ENCODE results near the gene KNDC1. TPM values are rescaled to one million over a fixed set of nuclear protein-coding genes. Genes with fewer than 3 reads are reported as not detected.

Gene KNDC1
- total RNA-seq, 1 experiment from 2014 or later: 15.7 TPM

DNA sequence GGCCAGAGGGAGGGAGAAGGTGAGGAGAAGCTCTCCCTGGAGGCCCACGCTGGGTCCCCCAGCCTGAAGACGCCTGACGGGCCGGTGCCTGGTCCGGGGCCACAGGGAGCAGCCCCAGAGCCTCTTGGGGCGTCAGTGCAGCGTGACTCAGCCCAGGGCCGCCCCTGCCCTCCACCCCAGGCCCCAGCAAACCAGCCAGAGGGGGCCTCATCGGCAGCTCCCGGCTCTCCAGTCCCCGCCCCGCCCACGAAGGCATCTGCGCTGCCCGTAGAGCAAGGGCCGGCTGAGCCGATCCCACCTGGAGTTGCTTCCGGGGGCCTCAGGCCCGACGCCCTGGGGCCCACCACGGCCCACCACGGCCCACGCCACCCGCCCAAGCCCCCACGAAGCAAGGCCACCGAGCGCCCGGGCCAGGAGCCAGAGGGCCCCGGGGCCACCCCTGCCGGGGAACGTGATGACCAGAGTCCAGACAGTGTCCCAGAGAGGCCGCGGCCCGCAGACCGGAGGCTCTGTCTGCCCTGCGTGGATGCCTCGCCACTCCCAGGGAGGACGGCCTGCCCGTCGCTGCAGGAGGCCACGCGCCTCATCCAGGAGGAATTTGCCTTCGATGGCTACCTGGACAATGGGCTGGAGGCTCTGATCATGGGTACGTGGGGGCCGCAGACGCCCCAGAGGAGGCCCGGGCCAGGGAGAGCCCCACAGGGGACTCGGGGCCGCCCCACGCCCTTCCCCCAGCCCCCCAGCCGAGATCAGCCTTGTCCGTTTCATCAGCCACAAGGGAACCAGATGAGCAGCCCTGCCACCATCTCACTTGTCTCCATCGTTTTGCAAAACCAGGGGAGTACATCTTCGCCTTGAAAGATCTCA is 38.8 kb downstream of the KNDC1 start:
- Histone ChIP-seq H3K9ac (ENCODE audit: extremely low read depth, insufficient read length, low read length) (no peak overlapping the region), H3K4me2 (ENCODE audit: insufficient read depth, insufficient read length, low read length) (no peak overlapping the region), H2BK15ac (ENCODE audit: low read depth, low read length) (no peak overlapping the region), H3K56ac (ENCODE audit: insufficient read length, low read depth, low read length) (no peak overlapping the region), H4K20me1 (ENCODE audit: control insufficient read depth, insufficient read depth, insufficient read length) (no peaks in the 10 kb centered on the region), H3K79me1 (ENCODE audit: insufficient read depth, low read depth, low read length, poor library complexity, severe bottlenecking) (no peaks in the 10 kb centered on the region), H2AK5ac (ENCODE audit: insufficient read length, low read length) (no peak overlapping the region), H3T11ph (ENCODE audit: low read length) (no peak overlapping the region), H3K79me2 (ENCODE audit: insufficient read depth, low read length) (no peaks in the 10 kb centered on the region), H2BK12ac (ENCODE audit: insufficient read length, low read depth, low read length) (no peak overlapping the region), H3K23me2 (ENCODE audit: insufficient read length, low read depth, low read length, poor library complexity, severe bottlenecking) (no peaks in the 10 kb centered on the region), H3K27ac (ENCODE audit: insufficient read length, low read depth, low read length) (no peak overlapping the region), H4K91ac (ENCODE audit: insufficient read length, low read depth, low read length) (no peak overlapping the region), H3K14ac (ENCODE audit: insufficient read depth, low read length) (no peak overlapping the region), H3K4ac (ENCODE audit: low read depth, low read length) (no peak overlapping the region), H3K27me3 (ENCODE audit: insufficient read depth, low read length) (no peaks in the 10 kb centered on the region), H3K4me1 (ENCODE audit: insufficient read depth, low read length) (no peaks in the 10 kb centered on the region), H2AFZ (ENCODE audit: low read length) (no peak overlapping the region), H3K18ac (ENCODE audit: insufficient read length, low read depth, low read length) (no peak overlapping the region), H4K5ac (ENCODE audit: insufficient read length, low read depth, low read length) (no peak overlapping the region), H3K9me3 (ENCODE audit: control insufficient read depth, low read depth, low read length) (no peaks in the 10 kb centered on the region), H2BK120ac (ENCODE audit: low read depth, low read length, poor library complexity, severe bottlenecking) (no peak overlapping the region), H2BK5ac (ENCODE audit: insufficient read length, low read length) (no peak overlapping the region), H2BK20ac (ENCODE audit: low read depth, low read length, poor library complexity, severe bottlenecking) (no peak overlapping the region), H4K8ac (replicated peaks; ENCODE audit: insufficient read length, low read depth, low read length) (no peak overlapping the region), H3K23ac (ENCODE audit: insufficient read length, low read depth, low read length) (no peak overlapping the region)
- Mint-ChIP-seq H3K36me3 (ENCODE audit: insufficient read depth in 1 of 3, low read depth in 3 of 3) (peaks cover 1 to 7% (median 2%) of the 10 kb centered on the region in 3 experiments; a peak in 4 of 7 replicates), H3K9me3 (peaks cover 2 to 9% of the 10 kb centered on the region in 2 experiments), H3K27me3 (ENCODE audit: low read depth) (peaks cover 6% of the 10 kb centered on the region), H3K4me1 (0 out of 4 replicates have a peak, but pooled peaks cover 0 to 2% of the 10 kb centered on the region in 2 experiments), H3K27ac (peak overlapping the region in 2 of 3 experiments; percentile 52 to 76; a peak in 2 of 7 replicates), H3K4me3 (no peak overlapping the region)
- no peak for DNase-seq
- TF ChIP-seq, protein P1, sequence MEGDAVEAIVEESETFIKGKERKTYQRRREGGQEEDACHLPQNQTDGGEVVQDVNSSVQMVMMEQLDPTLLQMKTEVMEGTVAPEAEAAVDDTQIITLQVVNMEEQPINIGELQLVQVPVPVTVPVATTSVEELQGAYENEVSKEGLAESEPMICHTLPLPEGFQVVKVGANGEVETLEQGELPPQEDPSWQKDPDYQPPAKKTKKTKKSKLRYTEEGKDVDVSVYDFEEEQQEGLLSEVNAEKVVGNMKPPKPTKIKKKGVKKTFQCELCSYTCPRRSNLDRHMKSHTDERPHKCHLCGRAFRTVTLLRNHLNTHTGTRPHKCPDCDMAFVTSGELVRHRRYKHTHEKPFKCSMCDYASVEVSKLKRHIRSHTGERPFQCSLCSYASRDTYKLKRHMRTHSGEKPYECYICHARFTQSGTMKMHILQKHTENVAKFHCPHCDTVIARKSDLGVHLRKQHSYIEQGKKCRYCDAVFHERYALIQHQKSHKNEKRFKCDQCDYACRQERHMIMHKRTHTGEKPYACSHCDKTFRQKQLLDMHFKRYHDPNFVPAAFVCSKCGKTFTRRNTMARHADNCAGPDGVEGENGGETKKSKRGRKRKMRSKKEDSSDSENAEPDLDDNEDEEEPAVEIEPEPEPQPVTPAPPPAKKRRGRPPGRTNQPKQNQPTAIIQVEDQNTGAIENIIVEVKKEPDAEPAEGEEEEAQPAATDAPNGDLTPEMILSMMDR (conservative IDR thresholded peaks at IDR 0.05): no peak
- WGBS (ENCODE audit: extremely low coverage, insufficient read length, low lambda C conversion rate): no CpG with 5 or more reads among the region's 54 CpGs

Measured in H9 (cell line).